K562 (cell line): ENCODE measurements around the gene AJUBA. TPM values are rescaled to one million over a fixed set of nuclear protein-coding genes. Genes with fewer than 3 reads are reported as not detected.

ENCODE experiments used
- ATAC-seq: fragments of 200-7000 bp; cut with Tn5 transposase; 3 replicates; pipeline ENCODE4 v1.9.1; 2020; ENCODE audit warnings: moderate library complexity
- Bru-seq: library from RNA; stranded (reverse); fragments of 400-500 nt; gene quantifications from one replicate; lab custom pipeline; 2021; lab: Mats Ljungman, UMichigan
- BruChase-seq, 2 experiments: library from RNA; stranded (reverse); fragments of 400-500 nt; gene quantifications; one replicate each; lab custom pipeline; 2021; lab: Mats Ljungman, UMichigan
- BruUV-seq: library from RNA; stranded (reverse); fragments of 400-500 nt; replicated peaks from 2 replicates; lab custom pipeline; 2021; lab: Mats Ljungman, UMichigan
- CTCF ChIA-PET: fragments of 300-600 bp; formaldehyde crosslinking; extraction: SDS; loops from one replicate; lab custom pipeline; 2021; ENCODE audit warnings: low intra/inter-chr PET ratio; lab: Yijun Ruan, JAX
- POLR2A ChIA-PET: fragments of 300-600, 350-650 bp; sonication (Branson Sonifier 250); formaldehyde crosslinking; extraction: SDS; loops from one replicate; lab custom pipeline; 2021; ENCODE audit warnings: antibody characterized with exemption, inconsistent platforms; lab: Yijun Ruan, JAX
- DNase-seq, 4 experiments: peaks; one replicate each; pipeline versions ENCODE4 v3.0.0 to v3.0.0-alpha.2; 2011 to 2018; ENCODE audit warnings: low spot score in 3 of 4, mixed read lengths in 3 of 4; ENCODE audit errors: extremely low read depth in 1 of 4
- FAIRE-seq: peaks from 2 replicates; lab custom pipeline; 2011; peaks lifted over from hg19 to GRCh38; lab: Jason Lieb, UNC
- H2AFZ ChIP-seq: 2 replicates; pipeline ENCODE4 v1.6.0; 2011; ENCODE audit warnings: low read depth, low read length, control low read depth, inconsistent platforms
- H3K27ac ChIP-seq: fragments of 200-600 bp; 3 replicates; pipeline ENCODE4 v1.8.0; 2011; ENCODE audit warnings: low read depth, mild to moderate bottlenecking, control low read depth, inconsistent platforms, low read length, moderate library complexity, mixed read lengths; ENCODE audit errors: extremely low read depth
- H3K27me3 ChIP-seq, 2 experiments: fragments of 300-600 bp in 1 of 2; 2 replicates in 1 of 2; 3 replicates in 1 of 2; pipeline versions ENCODE4 v1.6.0 to v1.8.0; 2011; ENCODE audit warnings: inconsistent platforms in 2 of 2, low read length in 2 of 2, mild to moderate bottlenecking in 1 of 2, mixed read lengths in 1 of 2, moderate library complexity in 1 of 2; ENCODE audit not compliant: control insufficient read depth in 2 of 2, insufficient read depth in 2 of 2
- H3K36me3 ChIP-seq: fragments of 300-600 bp; 3 replicates; pipeline ENCODE4 v1.8.0; 2011; ENCODE audit warnings: mild to moderate bottlenecking, low read length, inconsistent platforms; ENCODE audit not compliant: control insufficient read depth, insufficient read depth
- H3K4me1 ChIP-seq, 2 experiments: fragments of 200-600 bp in 1 of 2; replicated peaks in 1 of 2; 2 replicates in 1 of 2; 3 replicates in 1 of 2; pipeline versions ENCODE4 v1.5.1 to v1.8.0; 2011; ENCODE audit warnings: inconsistent platforms in 2 of 2, low read length in 2 of 2, mild to moderate bottlenecking in 1 of 2, mixed read lengths in 1 of 2, moderate library complexity in 1 of 2; ENCODE audit not compliant: control insufficient read depth in 2 of 2, insufficient read depth in 2 of 2
- H3K4me2 ChIP-seq: 2 replicates; pipeline ENCODE4 v1.6.1; 2011; ENCODE audit warnings: low read length, control low read depth, inconsistent platforms, mixed read lengths; ENCODE audit not compliant: insufficient read depth
- H3K4me3 ChIP-seq: fragments of 200-600 bp; sonication (generic), shearing (Covaris generic); 2 replicates; pipeline ENCODE4 v1.5.1; 2016; ENCODE audit warnings: control low read depth, inconsistent platforms
- H3K79me2 ChIP-seq: fragments of 200-600 bp; 3 replicates; pipeline ENCODE4 v1.8.0; 2011; ENCODE audit warnings: low read length, inconsistent platforms; ENCODE audit not compliant: control insufficient read depth, insufficient read depth
- H3K9ac ChIP-seq, 2 experiments: 2 replicates each; pipeline versions ENCODE4 v1.6.0 to v1.6.1; 2011; ENCODE audit warnings: low read depth in 2 of 2, low read length in 2 of 2, control low read depth in 1 of 2, inconsistent platforms in 1 of 2, mild to moderate bottlenecking in 1 of 2, mixed read lengths in 1 of 2; ENCODE audit not compliant: insufficient read depth in 1 of 2
- H3K9me1 ChIP-seq: one replicate; pipeline ENCODE4 v1.6.0; 2011; ENCODE audit warnings: inconsistent platforms, mild to moderate bottlenecking, low read length, moderate library complexity; ENCODE audit not compliant: control insufficient read depth, insufficient read depth
- H3K9me3 ChIP-seq: replicated peaks from 2 replicates; pipeline ENCODE4 v1.5.1; 2011; ENCODE audit warnings: low read depth, low read length, inconsistent platforms; ENCODE audit not compliant: control insufficient read depth, insufficient read depth
- H4K20me1 ChIP-seq: replicated peaks from 2 replicates; pipeline ENCODE4 v1.6.1; 2011; ENCODE audit warnings: low read length, inconsistent platforms, mixed read lengths; ENCODE audit not compliant: control insufficient read depth, insufficient read depth
- CTBP1 ChIP-seq: fragments of 450-650 bp; IDR thresholded peaks from 2 replicates; pipeline ENCODE4 v1.6.1; 2016; ENCODE audit warnings: borderline replicate concordance
- EGR1 ChIP-seq: fragments of 450-650 bp; conservative IDR thresholded peaks from 2 replicates; pipeline ENCODE4 v1.6.1; 2017; ENCODE audit warnings: mild to moderate bottlenecking
- EP300 ChIP-seq: IDR thresholded peaks from 2 replicates; pipeline ENCODE4 v1.6.1; 2012; ENCODE audit warnings: low read length, improper control_type of control experiment
- EWSR1 ChIP-seq: fragments of 450-650 bp; IDR thresholded peaks from 2 replicates; pipeline ENCODE4 v1.6.1; 2018; ENCODE audit warnings: borderline replicate concordance, mild to moderate bottlenecking, low read depth, moderate library complexity; ENCODE audit not compliant: partially characterized antibody
- GATA2 ChIP-seq: sonication (generic); formaldehyde crosslinking; IDR thresholded peaks from 2 replicates; pipeline ENCODE4 v1.4.0; 2020; ENCODE audit warnings: mild to moderate bottlenecking, missing genetic modification reagents
- HDAC2 ChIP-seq: fragments of 450-650 bp; IDR thresholded peaks from 2 replicates; pipeline ENCODE4 v1.6.1; 2016; ENCODE audit warnings: mild to moderate bottlenecking
- IFI16 ChIP-seq: fragments of 250-450 bp; sonication (Bioruptor Pico); IDR thresholded peaks from 2 replicates; pipeline ENCODE4 v2.1.2; 2022; ENCODE audit warnings: mild to moderate bottlenecking, inconsistent platforms
- NR4A1 ChIP-seq, 2 experiments: fragments of 250-450 bp in 1 of 2; fragments of 450-650 bp in 1 of 2; sonication (Bioruptor Pico) in 1 of 2; IDR thresholded peaks; 2 replicates each; pipeline versions ENCODE4 v1.4.0 to v1.6.1; 2016 to 2020; ENCODE audit warnings: mild to moderate bottlenecking in 2 of 2, missing compliant biosample characterization in 1 of 2, missing genetic modification characterization in 1 of 2, moderate library complexity in 1 of 2
- SAFB ChIP-seq: fragments of 200-400 bp; formaldehyde crosslinking; IDR thresholded peaks from 2 replicates; pipeline ENCODE4 v1.6.1; 2017; ENCODE audit warnings: low read depth, low read length, borderline replicate concordance
- TRIM28 ChIP-seq: fragments of 450-650 bp; IDR thresholded peaks from 2 replicates; pipeline ENCODE4 v1.6.1; 2017
- ZBTB1 ChIP-seq: sonication (generic); formaldehyde crosslinking; IDR thresholded peaks from 2 replicates; pipeline ENCODE4 v1.8.1; 2023; ENCODE audit warnings: missing genetic modification reagents, low read depth, mild to moderate bottlenecking, borderline replicate concordance
- ZFP30 ChIP-seq: fragments of 250-450 bp; sonication (Bioruptor Pico); IDR thresholded peaks from 2 replicates; pipeline ENCODE4 v1.8.0; 2022; ENCODE audit warnings: moderate library complexity, mild to moderate bottlenecking, inconsistent platforms, borderline replicate concordance
- ZNF347 ChIP-seq: fragments of 450-650 bp; formaldehyde crosslinking; IDR thresholded peaks from 2 replicates; pipeline ENCODE4 v1.4.0; 2020; ENCODE audit warnings: low read depth, mild to moderate bottlenecking, moderate library complexity
- ZNF830 ChIP-seq: fragments of 250-450 bp; sonication (Bioruptor Pico); IDR thresholded peaks from 2 replicates; pipeline ENCODE4 v1.5.0; 2021; ENCODE audit warnings: mild to moderate bottlenecking
- WGBS: fragments of 100-300 bp; shearing (Covaris generic); methylation state at CpG from one replicate; pipeline ENCODE4 v1.1.6; 2016; ENCODE audit warnings: low coverage, mixed read lengths; ENCODE audit not compliant: insufficient coverage; ENCODE audit errors: missing lambda C conversion rate; 5-methylcytosine and 5-hydroxymethylcytosine counted together
- in situ Hi-C: fragments of 300-500 bp; cut with MboI; formaldehyde crosslinking; loops from 4 replicates; pipeline ENCODE4 v1.15.0; 2018; ENCODE audit warnings: inconsistent platforms, mixed read lengths
- intact Hi-C: fragments of 100-400 bp; cut with micrococcal nuclease; formaldehyde crosslinking; loops from 2 replicates; pipeline ENCODE4 v1.14.2; 2022
- long read RNA-seq, 3 experiments: library from polyadenylated mRNA in 2 of 3; library from RNA in 1 of 3; unstranded in 2 of 3; stranded (forward) in 1 of 3; transcript quantifications; one replicate each; pipeline ENCODE4 v2.0.0, GENCODE V29; 2019 to 2022
- polyA minus RNA-seq, 3 experiments: library from RNA; depleted of rRNA, polyadenylated mRNA; stranded (reverse); fragments of >200 nt; gene quantifications; 2 replicates each; pipeline ENCODE4 v1.2.3, GENCODE V29; 2011
- polyA plus RNA-seq, 8 experiments: library from polyadenylated mRNA; depleted of rRNA in 4 of 8; stranded (reverse) in 5 of 8; unstranded in 3 of 8; fragments of >200 nt; fragmentation: Nextera tagmentation in 2 of 8; fragmentation: Illumina TruSeq in 1 of 8; extraction: Ambion mirVana in 2 of 8; extraction: Trizol in 1 of 8; gene quantifications; 2 replicates each; pipeline versions ENCODE4 v1.2.1 to v1.2.3, GENCODE V29; 2011 to 2014; ENCODE audit warnings: inconsistent platforms in 1 of 8, missing spikeins in 1 of 8
- total RNA-seq, 7 experiments: library from RNA; depleted of rRNA in 6 of 7; stranded (reverse); fragments of >200 nt in 6 of 7; fragmentation: Illumina TruSeq in 2 of 7; extraction: Trizol in 2 of 7; gene quantifications; 2 replicates each; pipeline versions ENCODE4 v1.2.1 to v1.2.3, GENCODE V29; 2011 to 2021; ENCODE audit warnings: low replicate concordance in 1 of 7
- TF ChIP-seq, protein P1 (sequence below): fragments of 200-400 bp; formaldehyde crosslinking; IDR thresholded peaks from 2 replicates; pipeline ENCODE4 v1.6.1; 2017; ENCODE audit warnings: mild to moderate bottlenecking, low read depth, low read length, moderate library complexity

The AJUBA gene
- total RNA-seq (2011; cell fraction: chromatin; rRNA removed; ENCODE audit: low replicate concordance), result 12.8 and 18.9 TPM in 2 replicates
- total RNA-seq (2011; cell fraction: nucleolus; rRNA removed), result 9.2 and 10.0 TPM in 2 replicates
- 10.9 and 18.6 TPM in 2 replicates for total RNA-seq (2011; cell fraction: nucleoplasm; rRNA removed)
- 3.3 and 5.3 TPM in 2 replicates for total RNA-seq (2014; rRNA removed)
- total RNA-seq (2014; rRNA removed; fragmentation: Illumina TruSeq; extraction: Trizol), result 3.1 and 3.2 TPM in 2 replicates
- total RNA-seq (2015; rRNA removed; fragmentation: Illumina TruSeq; extraction: Trizol), result 1.5 and 1.8 TPM in 2 replicates
- total RNA-seq (2021), result 2.9 and 4.3 TPM in 2 replicates
- polyA plus RNA-seq (2011; rRNA removed), result 4.7 and 6.4 TPM in 2 replicates
- 3.5 and 5.2 TPM in 2 replicates for polyA plus RNA-seq (2011; cell fraction: cytosol; rRNA removed)
- polyA plus RNA-seq (2011; cell fraction: nucleus; rRNA removed), result 7.3 and 10.0 TPM in 2 replicates
- 3.0 and 13.8 TPM in 2 replicates for polyA plus RNA-seq (2012)
- polyA plus RNA-seq (2014; fragmentation: Illumina TruSeq; extraction: Trizol), result 2.3 and 2.8 TPM in 2 replicates
- polyA plus RNA-seq (2014; fragmentation: Nextera tagmentation; extraction: Ambion mirVana), result 1 to 10 TPM in 1 of 2 experiments, under 1 TPM in 1; 0.73 to 1.6 TPM
- polyA plus RNA-seq (2014; rRNA removed), result 2.0 and 2.2 TPM in 2 replicates
- polyA minus RNA-seq (2011; rRNA and poly(A)+ RNA removed), result 10.0 and 10.6 TPM in 2 replicates
- polyA minus RNA-seq (2011; cell fraction: cytosol; rRNA and poly(A)+ RNA removed), result 3.7 and 4.5 TPM in 2 replicates
- polyA minus RNA-seq (2011; cell fraction: nucleus; rRNA and poly(A)+ RNA removed), result 4.7 and 9.6 TPM in 2 replicates
- Bru-seq, nascent RNA, result percentile 48 among the genes with signal in this experiment
- BruChase-seq, experiment 1, labeled RNA remaining after a 2-hour chase, result percentile 55 among the genes with signal in this experiment
- BruChase-seq, experiment 2, labeled RNA remaining after a 6-hour chase, result percentile 60 among the genes with signal in this experiment
- long read RNA-seq, experiment 1, full-length matches to known transcripts, result 8 of 13 reads
- long read RNA-seq, experiment 1, partial matches to known transcripts, result 1 of 13 reads
- long read RNA-seq, experiment 1, other reads (novel, unspliced or antisense), result 4 of 13 reads
- long read RNA-seq, experiment 2, partial matches to known transcripts, result 0 of 1 reads
- long read RNA-seq, experiment 2, other reads (novel, unspliced or antisense), result 1 of 1 reads
- long read RNA-seq, experiment 3, result 0 reads

DNA sequence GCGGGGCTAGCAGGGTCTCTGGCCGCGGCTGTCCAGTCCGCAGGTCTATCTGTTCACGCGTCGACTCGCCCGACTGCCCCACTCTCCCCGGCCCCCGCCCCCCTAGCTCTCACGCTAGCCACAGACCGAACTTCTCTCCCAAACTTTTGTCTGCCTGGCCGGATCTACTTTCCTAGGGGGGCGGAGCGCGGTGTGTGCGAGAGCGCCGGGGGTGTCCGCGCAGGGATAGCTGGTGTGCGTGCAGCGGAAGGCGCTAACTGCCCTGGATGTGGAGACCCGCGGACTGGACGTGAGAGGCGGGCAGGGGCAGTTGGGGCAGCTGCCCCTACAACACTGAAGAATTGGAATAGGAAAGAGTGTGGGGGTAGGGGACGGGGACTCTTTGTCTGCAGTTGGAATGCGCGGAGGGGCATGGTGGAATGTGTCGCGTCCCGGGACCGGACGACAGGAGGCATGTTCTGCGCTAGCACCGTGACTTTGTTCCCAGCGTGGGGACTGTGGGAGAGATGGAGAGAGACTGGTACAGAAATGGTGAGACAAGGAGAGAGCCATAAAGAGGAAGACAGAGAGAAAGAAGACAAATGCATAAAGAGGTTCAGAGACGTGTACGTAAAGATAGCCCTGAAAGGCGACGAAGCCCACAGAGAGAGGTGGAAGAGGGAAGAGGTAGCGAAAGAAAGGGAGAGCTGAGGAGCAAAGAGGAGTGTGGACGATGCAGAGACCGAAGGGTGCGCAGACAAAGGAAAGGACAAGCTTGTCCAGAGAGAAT lies at the start of gene AJUBA:
Gene AJUBA, minus strand, starts transcription at position 75 of the 769 bp plus-strand sequence. CDS start 285 bp downstream, outside the sequence.
- H3K4me1 ChIP-seq, result peaks cover 13 to 32% of the 10 kb centered on the region in 2 experiments
- H3K27ac ChIP-seq, result peak within 1 kb of the TSS; percentile 78
- H3K36me3 ChIP-seq, result peaks cover 15% of the 10 kb centered on the region; the same call in 2 of the 3 replicates
- H3K4me2 ChIP-seq, result peak within 1 kb of the TSS; percentile 93
- peak; percentile 93 to 96 (median 94) for DNase-seq
- intact Hi-C loops, result loop anchor here (1.0 kb wide), 3 partner anchors 9 to 52 kb away; no protein-coding TSS in a partner anchor
- H3K27me3 ChIP-seq, result no peaks in the 10 kb centered on the region
- H3K9me1 ChIP-seq, result no peaks in the 10 kb centered on the region
- peak within 1 kb of the TSS; percentile 97 for H2AFZ ChIP-seq
- H4K20me1 ChIP-seq, result no peaks in the 10 kb centered on the region
- no peaks in the 10 kb centered on the region for H3K79me2 ChIP-seq
- CTCF ChIA-PET, result interaction anchor here (0.7 to 2.9 kb wide), 7 partner anchors 9 to 426 kb away, joined by 3 to 22 read pairs (median 9); partner anchors contain the start of genes CDH24 and PRMT5
- in situ Hi-C loops, result loop anchor here (5.0 kb wide), 1 partner anchor 50 kb away; no protein-coding TSS in a partner anchor
- H3K9ac ChIP-seq, result peak within 1 kb of the TSS; percentile 63 to 96
- peak within 1 kb of the TSS; percentile 69 for H3K4me3 ChIP-seq
- POLR2A ChIA-PET, result interaction anchor here (0.5 to 2.0 kb wide), 15 partner anchors 11 to 324 kb away, joined by 3 to 14 read pairs (median 4); partner anchors contain the start of genes BCL2L2, CDH24, HAUS4 and PRMT5
- no peaks in the 10 kb centered on the region for H3K9me3 ChIP-seq
- peak; percentile 85 for ATAC-seq
- under 1% methylated on average over 33 of the region's 48 CpGs for WGBS
- FAIRE-seq, result peak; percentile 80
- BruUV-seq, result no TSS peak
- TF ChIP-seq EP300 (no peak; the same call in 1 of the 2 replicates), IFI16 (no peak), TRIM28 (peak; percentile 79), GATA2 (CRISPR knock-in tag) (no peak), ZNF830 (no peak), EGR1 (peak; percentile 87), CTBP1 (peak; percentile 94), HDAC2 (peak; percentile 98), ZBTB1 (CRISPR knock-in tag) (0 out of 2 replicates have a peak, but pooled peaks have one; percentile 29), NR4A1 (CRISPR knock-in tag; IDR thresholded peaks at IDR 0.05) (no peak), NR4A1 (tag; IDR thresholded peaks at IDR 0.05) (0 out of 2 replicates have a peak, but pooled peaks have one; percentile 50), ZFP30 (no peak), ZNF347 (no peak), EWSR1 (no peak), SAFB (no peak)
- TF ChIP-seq, protein P1, sequence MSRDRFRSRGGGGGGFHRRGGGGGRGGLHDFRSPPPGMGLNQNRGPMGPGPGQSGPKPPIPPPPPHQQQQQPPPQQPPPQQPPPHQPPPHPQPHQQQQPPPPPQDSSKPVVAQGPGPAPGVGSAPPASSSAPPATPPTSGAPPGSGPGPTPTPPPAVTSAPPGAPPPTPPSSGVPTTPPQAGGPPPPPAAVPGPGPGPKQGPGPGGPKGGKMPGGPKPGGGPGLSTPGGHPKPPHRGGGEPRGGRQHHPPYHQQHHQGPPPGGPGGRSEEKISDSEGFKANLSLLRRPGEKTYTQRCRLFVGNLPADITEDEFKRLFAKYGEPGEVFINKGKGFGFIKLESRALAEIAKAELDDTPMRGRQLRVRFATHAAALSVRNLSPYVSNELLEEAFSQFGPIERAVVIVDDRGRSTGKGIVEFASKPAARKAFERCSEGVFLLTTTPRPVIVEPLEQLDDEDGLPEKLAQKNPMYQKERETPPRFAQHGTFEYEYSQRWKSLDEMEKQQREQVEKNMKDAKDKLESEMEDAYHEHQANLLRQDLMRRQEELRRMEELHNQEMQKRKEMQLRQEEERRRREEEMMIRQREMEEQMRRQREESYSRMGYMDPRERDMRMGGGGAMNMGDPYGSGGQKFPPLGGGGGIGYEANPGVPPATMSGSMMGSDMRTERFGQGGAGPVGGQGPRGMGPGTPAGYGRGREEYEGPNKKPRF, result no peak
